Measurements from ENCODE around the gene KIFC3.

GRCh38 chr16:57807968-57808528 is 5.8 kb upstream of the KIFC3 start:
- TF ChIP-seq CTCF (IDR thresholded peaks at IDR 0.05) (no peak), EZH2 (IDR thresholded peaks at IDR 0.05; ENCODE audit: borderline replicate concordance, insufficient read depth, low read depth, low read length, poor library complexity, severe bottlenecking) (no peak)
